H1 (cell line): ENCODE data around the gene RPL39L. TPM values are rescaled to one million over a fixed set of nuclear protein-coding genes. Genes with fewer than 3 reads are reported as not detected.

Source experiments
- CTBP2 ChIP-seq: IDR thresholded peaks from 2 replicates; pipeline ENCODE4 v1.7.0; 2011; ENCODE audit warnings: borderline replicate concordance, mild to moderate bottlenecking, moderate library complexity, mixed read lengths, low read length; ENCODE audit not compliant: insufficient read depth, insufficient read length
- POLR2A ChIP-seq, 2 experiments: IDR thresholded peaks; 1 replicate in 1 of 2; 2 replicates in 1 of 2; pipeline ENCODE4 v1.6.1; 2011; ENCODE audit warnings: low read depth in 2 of 2, low read length in 2 of 2, mild to moderate bottlenecking in 2 of 2; ENCODE audit errors: control extremely low read depth in 1 of 2
- RBBP5 ChIP-seq: IDR thresholded peaks from 2 replicates; pipeline ENCODE4 v1.7.1; 2012; ENCODE audit warnings: low read depth, mild to moderate bottlenecking, inconsistent platforms, low read length, moderate library complexity, borderline replicate concordance
- polyA plus RNA-seq, 7 experiments: library from polyadenylated mRNA; depleted of rRNA in 3 of 7; stranded (reverse) in 5 of 7; unstranded in 2 of 7; fragments of >200 nt in 5 of 7; fragments of 200-250 nt in 2 of 7; gene quantifications; 1 replicate in 5 of 7; 2 replicates in 1 of 7; 4 replicates in 1 of 7; pipeline versions ENCODE4 v1.2.1 to v1.2.3, GENCODE V29; 2011 to 2013; ENCODE audit warnings: missing spikeins in 2 of 7, mixed read lengths in 2 of 7
- total RNA-seq: library from RNA; stranded (reverse); fragmentation: NEBNext Ultra II Directional; extraction: Animal tissue kit (Norgen Biotek cat#: 25700); gene quantifications from 2 replicates; pipeline ENCODE4 v1.2.1, GENCODE V29; 2021
- TF ChIP-seq, protein P1 (sequence below): IDR thresholded peaks from 2 replicates; pipeline ENCODE4 v1.6.1; 2012; ENCODE audit warnings: low read length, inconsistent platforms

The RPL39L gene
- total and polyA plus RNA-seq, 2 of the 8 experiments (the other 6 are each of a cell fraction or from before 2014, with no cell fraction given) = 51.8 to 67.7 TPM

DNA sequence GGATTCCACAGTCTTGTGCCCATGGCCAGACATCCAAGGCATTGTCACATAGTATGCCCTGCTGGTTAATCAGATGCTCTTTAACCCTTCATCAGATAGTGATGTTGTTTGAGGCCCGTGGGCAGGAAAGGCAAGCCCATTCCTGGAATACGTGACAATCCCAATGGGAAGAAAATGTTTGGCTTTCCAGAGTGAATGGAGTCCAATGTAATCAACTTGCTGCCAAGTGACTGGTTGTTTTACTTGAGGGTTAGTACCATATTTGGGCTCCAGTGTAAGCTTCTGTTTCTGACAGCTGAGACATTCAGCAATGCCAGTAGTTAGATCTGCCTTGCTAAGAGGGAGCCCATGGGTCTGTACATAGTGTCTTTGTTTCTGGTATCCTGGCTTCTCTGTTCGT, 31.3 kb downstream of the RPL39L start (continued):
- no peak for TF ChIP-seq CTBP2
- TF ChIP-seq, protein P1, sequence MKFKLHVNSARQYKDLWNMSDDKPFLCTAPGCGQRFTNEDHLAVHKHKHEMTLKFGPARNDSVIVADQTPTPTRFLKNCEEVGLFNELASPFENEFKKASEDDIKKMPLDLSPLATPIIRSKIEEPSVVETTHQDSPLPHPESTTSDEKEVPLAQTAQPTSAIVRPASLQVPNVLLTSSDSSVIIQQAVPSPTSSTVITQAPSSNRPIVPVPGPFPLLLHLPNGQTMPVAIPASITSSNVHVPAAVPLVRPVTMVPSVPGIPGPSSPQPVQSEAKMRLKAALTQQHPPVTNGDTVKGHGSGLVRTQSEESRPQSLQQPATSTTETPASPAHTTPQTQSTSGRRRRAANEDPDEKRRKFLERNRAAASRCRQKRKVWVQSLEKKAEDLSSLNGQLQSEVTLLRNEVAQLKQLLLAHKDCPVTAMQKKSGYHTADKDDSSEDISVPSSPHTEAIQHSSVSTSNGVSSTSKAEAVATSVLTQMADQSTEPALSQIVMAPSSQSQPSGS = no peak
- no peak for TF ChIP-seq RBBP5
- TF ChIP-seq POLR2A (IDR thresholded peaks at IDR 0.05; ENCODE audit: control extremely low read depth in 1 of 2, low read depth in 2 of 2, low read length in 2 of 2) = no peak
